Calu3 (cell line): Measurements from ENCODE around the gene CDRT4. TPM values are rescaled to one million over a fixed set of nuclear protein-coding genes. Genes with fewer than 3 reads are reported as not detected.

ENCODE experiments used
- Bru-seq: library from RNA; stranded (reverse); fragments of 400-500 nt; gene quantifications from one replicate; lab custom pipeline; 2021; lab: Mats Ljungman, UMichigan
- BruChase-seq, 2 experiments: library from RNA; stranded (reverse); fragments of 400-500 nt; gene quantifications; one replicate each; lab custom pipeline; 2021; lab: Mats Ljungman, UMichigan
- BruUV-seq: library from RNA; stranded (reverse); fragments of 400-500 nt; replicated peaks from 2 replicates; lab custom pipeline; 2021; lab: Mats Ljungman, UMichigan
- CTCF ChIA-PET: fragments of 300-600 bp; sonication (Branson Sonifier 250); formaldehyde crosslinking; loops from one replicate; lab custom pipeline; 2022; ENCODE audit warnings: antibody characterized with exemption; lab: Charles Lee
- DNase-seq: peaks from one replicate; pipeline ENCODE4 v3.0.0; 2022
- H3K27ac Mint-ChIP-seq: one replicate; pipeline ENCODE4 v1.8.0; 2022; ENCODE audit warnings: mixed read lengths; ENCODE audit not compliant: unreplicated experiment
- H3K27me3 Mint-ChIP-seq: one replicate; pipeline ENCODE4 v1.8.0; 2022; ENCODE audit warnings: mixed read lengths; ENCODE audit not compliant: unreplicated experiment
- H3K36me3 Mint-ChIP-seq: one replicate; pipeline ENCODE4 v1.8.0; 2022; ENCODE audit warnings: mild to moderate bottlenecking, moderate library complexity, mixed read lengths; ENCODE audit not compliant: insufficient read depth, unreplicated experiment
- H3K4me1 Mint-ChIP-seq: one replicate; pipeline ENCODE4 v1.8.0; 2022; ENCODE audit warnings: mild to moderate bottlenecking, low read depth, mixed read lengths; ENCODE audit not compliant: unreplicated experiment
- H3K4me3 Mint-ChIP-seq: one replicate; pipeline ENCODE4 v1.8.0; 2022; ENCODE audit warnings: mild to moderate bottlenecking, low read depth, moderate library complexity, mixed read lengths; ENCODE audit not compliant: unreplicated experiment
- H3K9me3 Mint-ChIP-seq: one replicate; pipeline ENCODE4 v1.8.0; 2022; ENCODE audit warnings: low read depth, mixed read lengths; ENCODE audit not compliant: unreplicated experiment
- CTCF ChIP-seq: fragments of 200-600 bp; IDR thresholded peaks from one replicate; pipeline ENCODE4 v1.8.0; 2022; ENCODE audit warnings: antibody characterized with exemption; ENCODE audit not compliant: unreplicated experiment
- intact Hi-C: fragments of 100-400 bp; cut with micrococcal nuclease; formaldehyde crosslinking; loops from one replicate; pipeline ENCODE4 v1.10.0; 2022; ENCODE audit not compliant: unreplicated experiment
- long read RNA-seq: library from polyadenylated mRNA; stranded (forward); transcript quantifications from one replicate; pipeline ENCODE4 v2.0.0, GENCODE V29; 2022
- total RNA-seq: library from RNA; stranded (reverse); gene quantifications from 2 replicates; pipeline ENCODE4 v1.2.3, GENCODE V29; 2022

Gene CDRT4
- total RNA-seq: 1.3 and 2.8 TPM in 2 replicates
- percentile 64 among the genes with signal in this experiment for Bru-seq, nascent RNA
- percentile 55 among the genes with signal in this experiment for BruChase-seq, experiment 1, labeled RNA remaining after a 6-hour chase
- BruChase-seq, experiment 2, labeled RNA remaining after a 2-hour chase: percentile 49 among the genes with signal in this experiment
- long read RNA-seq: 0 reads

- Mint-ChIP-seq H3K4me3 (no peak within 1 kb of the TSS), H3K27ac (no peak within 1 kb of the TSS), H3K9me3 (no peaks in the 10 kb centered on the region), H3K4me1 (no peaks in the 10 kb centered on the region), H3K27me3 (no peaks in the 10 kb centered on the region), H3K36me3 (no peaks in the 10 kb centered on the region)
- CTCF ChIA-PET: no interaction called here
- no peak for TF ChIP-seq CTCF
- intact Hi-C loops: no loop called here
- no TSS peak for BruUV-seq
- no peak for DNase-seq
Measured at GRCh38 chr17:15467592-15467991, at the start of gene CDRT4. CDRT4 (minus strand) TSS chr17:15467621; CDS start chr17:15440238, 27,383 bp downstream.

GRCh38 chr17:15516150-15516549 is 48.7 kb upstream of the CDRT4 start:
- Mint-ChIP-seq H3K4me1 (no peaks in the 10 kb centered on the region), H3K4me3 (no peak overlapping the region), H3K36me3 (no peaks in the 10 kb centered on the region), H3K9me3 (no peaks in the 10 kb centered on the region), H3K27ac (no peak overlapping the region), H3K27me3 (no peaks in the 10 kb centered on the region)
- intact Hi-C loops: no loop called here
- DNase-seq: no peak
- CTCF ChIA-PET: no interaction called here
- no peak for TF ChIP-seq CTCF
- no TSS peak for BruUV-seq

- no peak overlapping the region for H3K27ac Mint-ChIP-seq
Measured at GRCh38 chr17:15514469-15514868, 47.0 kb upstream of the CDRT4 start.

GRCh38 chr17:15513856-15514459 is 46.5 kb upstream of the CDRT4 start:
- CTCF ChIA-PET: no interaction called here
- intact Hi-C loops: no loop called here
- H3K9me3 Mint-ChIP-seq: no peaks in the 10 kb centered on the region
- no TSS peak for BruUV-seq
- no peak for TF ChIP-seq CTCF
- H3K4me3 Mint-ChIP-seq: no peak overlapping the region
- peaks cover 7% of the 10 kb centered on the region for H3K4me1 Mint-ChIP-seq
- H3K27me3 Mint-ChIP-seq: no peaks in the 10 kb centered on the region
- no peak for DNase-seq
- H3K36me3 Mint-ChIP-seq: no peaks in the 10 kb centered on the region
- H3K27ac Mint-ChIP-seq: no peak overlapping the region

More at GRCh38 chr17:15514469-15514868, 47.0 kb upstream of the CDRT4 start:
- no peak overlapping the region for H3K4me3 Mint-ChIP-seq
- H3K27me3 Mint-ChIP-seq: no peaks in the 10 kb centered on the region
- TF ChIP-seq CTCF: no peak
- BruUV-seq: no TSS peak
- peaks cover 7% of the 10 kb centered on the region for H3K4me1 Mint-ChIP-seq
- no peak for DNase-seq
- no peaks in the 10 kb centered on the region for H3K9me3 Mint-ChIP-seq
- H3K36me3 Mint-ChIP-seq: no peaks in the 10 kb centered on the region
- intact Hi-C loops: no loop called here
- CTCF ChIA-PET: no interaction called here
